Smooth muscle cell (in vitro differentiated cells): ENCODE measurements around the gene TBCD. TPM values are rescaled to one million over a fixed set of nuclear protein-coding genes. Genes with fewer than 3 reads are reported as not detected.
A peak's percentile ranks its signal among the peaks of the same experiment; 100 is the strongest.

Source experiments
- DNase-seq: peaks from one replicate; lab custom pipeline; 2025; ENCODE audit not compliant: unreplicated experiment; lab: John Stamatoyannopoulos, UW
- H2AFZ ChIP-seq: fragments of 200-600 bp; sonication (generic); 2 replicates; pipeline ENCODE4 v1.6.0; 2016; ENCODE audit warnings: antibody characterized with exemption, low read depth, mild to moderate bottlenecking
- H3F3A ChIP-seq: fragments of 200-600 bp; sonication (generic); 2 replicates; pipeline ENCODE4 v1.6.0; 2017; ENCODE audit warnings: antibody characterized with exemption, low read depth
- H3K27ac ChIP-seq: fragments of 200-600 bp; sonication (generic); 2 replicates; pipeline ENCODE4 v1.5.1; 2016; ENCODE audit warnings: low read depth, mild to moderate bottlenecking
- H3K27me3 ChIP-seq: fragments of 200-600 bp; sonication (generic); 2 replicates; pipeline ENCODE4 v1.6.1; 2016; ENCODE audit warnings: low read depth, mild to moderate bottlenecking
- H3K36me3 ChIP-seq: fragments of 200-600 bp; sonication (generic); 2 replicates; pipeline ENCODE4 v1.5.1; 2016; ENCODE audit warnings: low read depth
- H3K4me1 ChIP-seq: fragments of 200-600 bp; sonication (generic); 2 replicates; pipeline ENCODE4 v1.5.1; 2016; ENCODE audit warnings: low read depth
- H3K4me2 ChIP-seq: fragments of 200-600 bp; sonication (generic); 2 replicates; pipeline ENCODE4 v1.6.0; 2016; ENCODE audit warnings: mild to moderate bottlenecking
- H3K4me3 ChIP-seq: fragments of 200-600 bp; sonication (generic); 2 replicates; pipeline ENCODE4 v1.5.1; 2016; ENCODE audit warnings: mild to moderate bottlenecking
- H3K79me2 ChIP-seq: fragments of 200-600 bp; sonication (generic); 2 replicates; pipeline ENCODE4 v1.6.0; 2016; ENCODE audit warnings: low read depth, mild to moderate bottlenecking
- H3K9ac ChIP-seq: fragments of 200-600 bp; sonication (generic); 2 replicates; pipeline ENCODE4 v1.6.0; 2016; ENCODE audit warnings: low read depth
- H3K9me3 ChIP-seq: fragments of 200-600 bp; sonication (generic); replicated peaks from 2 replicates; pipeline ENCODE4 v1.5.1; 2016; ENCODE audit warnings: low read depth
- H4K20me1 ChIP-seq: fragments of 200-600 bp; sonication (generic); 2 replicates; pipeline ENCODE4 v1.6.0; 2016; ENCODE audit warnings: low read depth
- WGBS: methylation state at CpG from one replicate; pipeline ENCODE4 v1.1.7; 2016; ENCODE audit warnings: low lambda C conversion rate; 5-methylcytosine and 5-hydroxymethylcytosine counted together
- polyA plus RNA-seq: library from polyadenylated mRNA; unstranded; fragments of >200 nt; fragmentation: Nextera tagmentation; extraction: Ambion mirVana; gene quantifications from 2 replicates; pipeline ENCODE4 v1.2.1, GENCODE V29; 2016
- total RNA-seq: library from RNA; depleted of rRNA; stranded (reverse); fragments of >200 nt; gene quantifications from 2 replicates; pipeline ENCODE4 v1.2.3, GENCODE V29; 2014
- TF ChIP-seq, protein P1 (sequence below): fragments of 200-600 bp; sonication (generic); IDR thresholded peaks from 2 replicates; pipeline ENCODE4 v1.5.1; 2017; ENCODE audit warnings: borderline replicate concordance, mild to moderate bottlenecking, antibody characterized with exemption; ENCODE audit not compliant: insufficient read depth, poor library complexity, severe bottlenecking

The TBCD gene
- total and polyA plus RNA-seq, 2 experiments from 2014 or later: 29.1 to 38.8 TPM

DNA sequence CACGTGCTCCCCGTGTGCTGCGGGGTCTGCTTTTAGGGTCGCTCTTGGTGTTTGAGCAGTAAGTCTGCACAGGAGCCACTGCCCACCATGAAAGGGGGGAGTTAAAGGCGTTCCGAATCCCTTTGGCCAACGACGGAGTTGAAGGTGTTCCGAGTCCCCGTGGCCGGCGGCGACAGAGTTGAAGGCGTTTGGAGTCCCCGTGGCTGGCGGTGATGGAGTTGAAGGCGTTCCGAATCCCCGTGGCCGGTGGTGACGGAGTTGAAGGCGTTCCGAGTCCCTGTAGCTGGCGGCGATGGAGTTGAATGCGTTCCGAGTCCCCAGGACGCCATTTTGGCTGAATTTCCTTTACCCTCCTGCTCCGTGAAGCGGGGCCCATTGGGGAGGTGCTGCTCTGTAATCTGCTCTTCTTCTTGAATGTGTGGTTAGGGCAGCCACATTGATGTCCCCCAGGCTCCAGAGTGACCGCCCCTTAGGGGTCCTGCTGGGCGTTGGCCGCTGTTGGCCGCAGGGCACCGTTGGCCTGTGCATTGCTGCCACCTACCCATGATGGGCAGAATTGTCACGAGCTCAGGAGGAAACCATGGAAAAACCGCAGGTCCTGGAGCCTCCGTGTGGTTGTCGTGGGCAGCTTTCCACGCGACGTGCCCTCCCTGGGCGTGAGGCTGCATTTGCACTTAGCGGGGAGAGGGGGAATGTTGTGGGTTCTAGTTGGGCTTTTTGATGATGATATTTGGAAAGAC lies 161.6 kb downstream of the TBCD start:
- 96% methylated on average over 44 of the region's 44 CpGs for WGBS
- H2AFZ ChIP-seq: no peak overlapping the region
- no peaks in the 10 kb centered on the region for H3K79me2 ChIP-seq
- TF ChIP-seq, protein P1, sequence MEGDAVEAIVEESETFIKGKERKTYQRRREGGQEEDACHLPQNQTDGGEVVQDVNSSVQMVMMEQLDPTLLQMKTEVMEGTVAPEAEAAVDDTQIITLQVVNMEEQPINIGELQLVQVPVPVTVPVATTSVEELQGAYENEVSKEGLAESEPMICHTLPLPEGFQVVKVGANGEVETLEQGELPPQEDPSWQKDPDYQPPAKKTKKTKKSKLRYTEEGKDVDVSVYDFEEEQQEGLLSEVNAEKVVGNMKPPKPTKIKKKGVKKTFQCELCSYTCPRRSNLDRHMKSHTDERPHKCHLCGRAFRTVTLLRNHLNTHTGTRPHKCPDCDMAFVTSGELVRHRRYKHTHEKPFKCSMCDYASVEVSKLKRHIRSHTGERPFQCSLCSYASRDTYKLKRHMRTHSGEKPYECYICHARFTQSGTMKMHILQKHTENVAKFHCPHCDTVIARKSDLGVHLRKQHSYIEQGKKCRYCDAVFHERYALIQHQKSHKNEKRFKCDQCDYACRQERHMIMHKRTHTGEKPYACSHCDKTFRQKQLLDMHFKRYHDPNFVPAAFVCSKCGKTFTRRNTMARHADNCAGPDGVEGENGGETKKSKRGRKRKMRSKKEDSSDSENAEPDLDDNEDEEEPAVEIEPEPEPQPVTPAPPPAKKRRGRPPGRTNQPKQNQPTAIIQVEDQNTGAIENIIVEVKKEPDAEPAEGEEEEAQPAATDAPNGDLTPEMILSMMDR: peak; percentile 27
- H3K4me1 ChIP-seq: no peaks in the 10 kb centered on the region
- no peak for DNase-seq
- H3F3A ChIP-seq: no peaks in the 10 kb centered on the region
- H3K4me3 ChIP-seq: no peak overlapping the region
- no peak overlapping the region for H3K27ac ChIP-seq
- H4K20me1 ChIP-seq: no peaks in the 10 kb centered on the region
- no peaks in the 10 kb centered on the region for H3K9me3 ChIP-seq
- H3K4me2 ChIP-seq: no peak overlapping the region
- H3K27me3 ChIP-seq: no peaks in the 10 kb centered on the region
- no peaks in the 10 kb centered on the region for H3K36me3 ChIP-seq
- no peak overlapping the region for H3K9ac ChIP-seq

- TF ChIP-seq, protein P1: no peak
- 95% methylated on average over 17 of the region's 19 CpGs for WGBS
- H3K79me2 ChIP-seq: no peaks in the 10 kb centered on the region
- H3F3A ChIP-seq: no peaks in the 10 kb centered on the region
- H3K36me3 ChIP-seq: no peaks in the 10 kb centered on the region
- no peaks in the 10 kb centered on the region for H3K27me3 ChIP-seq
- no peak overlapping the region for H3K4me2 ChIP-seq
- H4K20me1 ChIP-seq: no peaks in the 10 kb centered on the region
- H3K27ac ChIP-seq: no peak overlapping the region
- H2AFZ ChIP-seq: no peak overlapping the region
- H3K4me1 ChIP-seq: no peaks in the 10 kb centered on the region
- no peak overlapping the region for H3K9ac ChIP-seq
- H3K4me3 ChIP-seq: no peak overlapping the region
- no peaks in the 10 kb centered on the region for H3K9me3 ChIP-seq
- no peak for DNase-seq
Observed at GRCh38 chr17:82914375-82914774, 162.5 kb downstream of the TBCD start.

GRCh38 chr17:82915010-82915756 lies 163.3 kb downstream of the TBCD start:
- Histone ChIP-seq H3F3A (no peaks in the 10 kb centered on the region), H3K4me3 (no peak overlapping the region), H3K27ac (no peak overlapping the region), H3K79me2 (no peaks in the 10 kb centered on the region), H3K36me3 (no peaks in the 10 kb centered on the region), H3K9ac (no peak overlapping the region), H3K4me2 (no peak overlapping the region), H2AFZ (no peak overlapping the region), H3K27me3 (no peaks in the 10 kb centered on the region), H3K9me3 (no peaks in the 10 kb centered on the region), H4K20me1 (no peaks in the 10 kb centered on the region), H3K4me1 (no peaks in the 10 kb centered on the region)
- no peak for DNase-seq
- 96% methylated on average over 32 of the region's 32 CpGs for WGBS
- TF ChIP-seq, protein P1: peak; percentile 10
